ENCODE results near the gene SNRPA.
"Not testable (repeated sequence)": the region's sequence is repeated elsewhere in the genome, so short reads cannot be mapped to it uniquely, and the experiment has no call there.

The SNRPA gene

DNA sequence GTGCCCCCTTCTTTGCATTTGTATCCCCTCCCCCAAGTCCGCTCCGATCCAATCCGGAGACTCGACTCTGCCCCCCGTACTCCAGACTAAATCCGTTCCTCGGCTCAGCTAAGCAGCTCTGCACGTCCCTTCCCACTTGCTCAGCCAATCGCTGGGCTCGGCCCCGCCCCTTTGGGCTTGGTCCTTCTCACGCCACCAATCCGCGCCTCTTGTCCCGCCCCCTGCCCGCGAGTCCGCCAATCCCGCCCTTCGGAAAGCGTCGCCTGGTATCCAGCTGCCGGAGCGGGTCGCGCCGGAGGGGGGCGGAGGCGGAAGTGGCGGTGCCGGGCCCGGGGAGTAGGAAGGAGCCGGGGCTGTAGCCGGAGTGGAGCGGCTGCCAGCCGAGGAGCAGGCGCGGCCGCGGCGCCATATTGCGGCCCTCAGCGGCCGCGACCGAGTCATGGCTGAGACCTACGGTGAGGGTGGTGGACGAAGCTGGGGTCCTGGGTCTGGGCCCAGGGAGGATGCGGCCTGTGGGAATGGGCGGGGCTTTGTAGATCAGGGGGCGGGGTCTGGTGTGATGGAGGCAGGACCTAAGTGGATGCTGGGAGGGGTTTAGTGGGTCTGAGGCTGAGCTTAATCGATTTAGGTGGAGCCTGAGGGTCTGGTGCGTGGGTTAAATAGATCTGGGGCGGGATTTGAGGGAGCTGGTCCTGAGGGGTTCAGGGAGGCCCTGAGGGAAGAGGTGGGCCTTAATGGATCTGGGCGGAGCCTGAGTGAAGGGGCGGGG lies 27.1 kb downstream of the SNRPA start, which contains the start of gene RAB4B:
TSS of gene RAB4B (plus strand) at position 311 of the 769 bp plus-strand sequence. CDS start at position 440, 129 bp downstream.
- DNase-seq, result peak; percentile 91 to 98

DNA sequence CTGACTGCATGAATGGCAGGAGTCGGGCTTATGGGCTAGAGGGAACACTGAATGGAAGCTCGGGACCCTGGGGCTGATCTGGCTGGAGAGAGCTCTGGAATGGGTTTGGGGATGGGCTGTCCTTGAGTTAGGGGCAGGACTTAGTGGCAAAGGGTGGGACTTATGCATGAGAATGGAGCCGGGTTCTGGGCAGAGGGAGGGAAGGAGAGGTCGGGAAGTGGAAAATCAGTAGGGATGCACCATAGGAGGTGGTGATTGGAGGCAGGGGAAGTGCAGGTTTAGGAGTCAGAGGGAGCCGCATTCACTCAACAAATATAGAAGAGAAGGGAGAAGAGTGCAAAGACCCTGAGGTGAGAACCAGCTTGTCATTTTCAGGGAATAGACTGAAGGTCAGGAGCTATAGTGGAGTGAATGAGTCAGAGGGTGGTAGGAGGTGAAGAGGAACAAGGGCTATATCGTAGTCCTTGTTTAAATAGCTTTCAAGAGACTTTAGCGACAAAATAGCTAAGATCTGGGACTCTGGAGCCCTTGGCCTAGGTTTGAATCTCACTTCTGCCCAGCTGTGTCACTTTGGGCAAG lies 27.8 kb downstream of the SNRPA start:
- DNase-seq, result no peak

DNA sequence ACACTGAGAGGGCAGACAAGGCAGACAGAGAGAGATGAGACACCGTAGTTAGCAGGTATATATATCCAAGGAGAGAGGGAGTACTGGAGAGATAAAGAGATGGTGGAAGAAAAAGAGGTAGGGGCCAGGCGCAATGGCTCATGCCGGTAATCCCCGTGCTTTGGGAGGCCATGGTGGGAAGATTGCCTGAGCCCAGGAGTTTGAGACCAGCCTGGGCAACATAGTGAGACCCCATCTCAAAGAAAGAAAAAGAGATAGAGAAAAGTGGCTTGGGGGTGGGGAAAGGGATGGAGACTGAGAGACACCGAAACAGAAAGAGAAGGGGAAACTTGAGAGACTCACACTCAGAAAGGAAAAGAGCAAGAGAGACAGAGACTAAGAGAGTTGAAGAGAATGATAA lies 29.6 kb downstream of the SNRPA start:
- no peak for DNase-seq

DNA sequence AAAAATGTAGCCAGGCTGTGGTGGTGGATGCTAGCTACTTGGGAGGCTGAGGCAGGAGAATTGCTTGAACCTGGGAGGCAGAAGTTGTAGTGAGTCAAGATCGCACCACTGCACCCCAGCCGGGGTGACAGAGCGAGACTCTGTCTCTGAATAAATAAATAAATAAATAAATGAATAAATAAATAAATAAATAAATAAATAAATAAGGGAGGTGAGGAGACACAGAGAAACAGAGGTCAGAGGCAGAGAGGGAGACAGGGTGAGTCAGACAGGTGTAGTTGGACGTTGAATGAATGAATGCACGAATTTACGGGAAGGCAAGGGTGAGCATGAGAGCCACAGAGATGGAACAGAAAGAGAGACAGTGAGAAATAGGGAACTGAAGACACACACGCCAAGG lies 30.1 kb downstream of the SNRPA start:
- no peak for DNase-seq

DNA sequence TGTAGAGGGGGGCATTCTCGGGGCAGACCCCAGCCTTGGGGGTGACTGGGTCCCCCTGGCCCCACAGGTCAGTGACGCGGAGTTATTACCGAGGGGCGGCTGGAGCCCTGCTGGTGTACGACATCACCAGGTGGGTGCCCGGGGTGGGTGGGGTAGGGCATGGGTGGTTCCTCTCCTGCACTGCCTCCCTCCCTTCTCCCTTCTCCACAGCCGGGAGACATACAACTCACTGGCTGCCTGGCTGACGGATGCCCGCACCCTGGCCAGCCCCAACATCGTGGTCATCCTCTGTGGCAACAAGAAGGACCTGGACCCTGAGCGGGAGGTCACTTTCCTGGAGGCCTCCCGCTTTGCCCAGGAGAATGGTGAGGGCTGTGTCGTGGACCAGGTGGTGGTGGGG lies 32.7 kb downstream of the SNRPA start:
- DNase-seq, result no peak

DNA sequence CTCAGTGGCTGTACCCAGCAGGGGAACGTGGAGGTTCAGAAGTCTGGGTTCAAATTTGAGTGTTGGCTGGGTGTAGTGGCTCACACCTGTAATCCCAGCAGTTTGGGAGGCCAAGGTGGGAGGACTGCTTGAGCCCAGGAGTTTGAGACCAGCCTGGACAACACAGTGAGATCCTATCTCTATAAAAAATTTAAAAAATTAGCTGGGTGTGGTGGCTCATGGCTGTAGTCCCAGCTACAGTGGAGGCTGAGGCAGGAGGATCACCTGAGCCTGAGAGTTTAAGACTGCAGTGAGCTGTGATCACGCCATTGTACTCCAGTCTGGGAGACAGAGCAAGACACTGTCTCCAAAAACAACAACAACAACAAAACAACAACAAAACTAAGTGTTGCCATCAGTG lies 33.1 kb downstream of the SNRPA start:
- DNase-seq, result not testable (repeated sequence)

DNA sequence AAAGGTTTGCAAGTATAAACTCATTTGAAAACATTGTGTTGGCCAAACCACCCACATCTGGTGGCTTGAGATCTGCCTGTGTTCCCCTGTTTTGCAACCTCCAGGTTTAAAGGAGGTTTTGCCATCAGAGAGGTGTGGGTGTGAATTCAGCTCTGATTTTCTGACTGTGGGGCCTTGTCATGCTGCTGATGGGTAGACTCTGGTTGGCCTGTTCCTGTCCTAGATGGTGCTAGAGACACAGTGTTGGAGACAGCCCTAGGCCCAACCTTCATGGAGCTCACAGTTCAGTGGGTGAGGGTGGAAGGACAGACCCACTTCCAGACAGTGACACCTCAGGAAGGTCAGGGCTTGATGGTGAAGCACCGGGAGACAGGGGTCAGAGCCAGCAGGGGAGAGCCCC lies 34.5 kb downstream of the SNRPA start:
- DNase-seq, result no peak

DNA sequence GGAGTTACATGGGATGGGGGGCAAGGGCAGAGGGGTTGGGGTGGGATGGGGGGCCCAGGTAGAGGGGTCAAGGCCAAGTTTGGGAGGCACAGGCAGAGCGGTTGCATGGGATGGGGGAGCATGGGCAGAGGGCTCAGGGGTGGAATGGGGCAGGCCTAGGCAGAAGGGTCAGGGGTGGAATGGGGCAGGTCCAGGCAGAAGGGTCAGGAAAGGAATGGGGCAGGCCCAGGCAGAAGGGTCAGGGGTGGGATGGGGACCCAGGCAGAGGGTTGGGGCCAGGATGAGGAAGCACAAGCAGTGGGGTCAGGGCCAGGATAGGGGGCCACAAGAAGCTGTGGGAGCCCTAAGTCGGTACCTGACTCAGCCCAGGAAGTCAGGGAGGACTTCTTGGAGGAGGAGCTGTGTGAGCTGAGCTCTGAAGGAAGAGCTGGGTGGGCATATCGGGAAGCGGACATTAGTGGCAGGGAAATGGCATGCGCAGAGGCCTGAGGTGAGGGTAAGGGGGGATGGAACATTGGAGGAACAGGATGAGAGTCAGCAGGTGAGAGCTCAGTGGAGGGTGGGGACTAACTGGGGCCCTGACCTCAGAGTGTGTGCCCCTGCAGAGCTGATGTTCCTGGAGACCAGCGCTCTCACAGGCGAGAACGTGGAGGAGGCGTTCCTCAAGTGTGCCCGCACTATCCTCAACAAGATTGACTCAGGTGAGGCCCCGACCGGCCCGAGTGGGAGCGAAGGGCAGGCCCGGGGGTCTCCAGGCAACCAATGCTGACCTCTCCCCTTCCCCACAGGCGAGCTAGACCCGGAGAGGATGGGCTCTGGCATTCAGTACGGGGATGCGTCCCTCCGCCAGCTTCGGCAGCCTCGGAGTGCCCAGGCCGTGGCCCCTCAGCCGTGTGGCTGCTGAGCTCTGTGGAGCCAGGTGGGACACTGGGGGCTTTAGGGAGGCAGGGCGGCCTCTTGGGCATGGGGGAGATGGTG lies 35.3 kb downstream of the SNRPA start:
- DNase-seq, result no peak

DNA sequence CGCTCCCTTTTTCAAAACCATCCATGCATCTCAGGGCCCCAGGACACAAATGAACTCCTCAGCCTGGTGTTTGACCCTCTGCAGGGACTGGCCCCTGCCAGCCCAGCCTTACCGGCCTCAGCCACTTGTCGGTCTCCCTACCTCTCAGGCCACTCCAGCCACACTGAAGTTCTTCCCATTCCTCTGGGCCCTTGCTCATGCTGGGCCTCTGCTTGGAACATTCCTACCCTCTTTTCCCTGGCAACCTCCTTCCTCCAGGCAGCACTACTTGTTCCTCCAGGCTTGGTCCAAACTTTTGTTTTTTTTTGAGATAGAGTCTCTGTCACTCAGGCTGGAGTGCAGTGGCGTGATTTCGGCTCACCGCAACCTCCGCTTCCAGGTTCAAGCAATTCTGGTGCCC lies 40.3 kb downstream of the SNRPA start:
- DNase-seq, result no peak

DNA sequence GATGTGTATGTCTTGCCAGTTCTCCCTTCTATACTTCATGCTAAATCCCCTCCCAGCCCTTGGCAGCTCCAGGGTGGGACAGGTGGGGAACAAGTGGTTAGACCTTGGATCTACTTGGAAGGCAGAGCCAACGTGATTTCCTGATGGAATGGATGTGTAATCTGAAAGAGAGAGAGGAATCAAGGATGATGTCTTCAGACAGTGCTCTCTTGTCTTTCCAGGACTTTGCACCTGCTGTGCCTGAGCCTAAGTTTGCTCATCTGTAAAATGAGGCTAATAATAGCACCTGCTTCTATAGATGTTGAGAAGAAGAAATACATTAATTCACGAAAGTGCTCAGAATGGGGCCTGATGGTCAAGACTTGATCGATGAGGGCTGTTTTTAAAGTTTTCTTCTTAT lies 41.0 kb downstream of the SNRPA start:
- no peak for DNase-seq

DNA sequence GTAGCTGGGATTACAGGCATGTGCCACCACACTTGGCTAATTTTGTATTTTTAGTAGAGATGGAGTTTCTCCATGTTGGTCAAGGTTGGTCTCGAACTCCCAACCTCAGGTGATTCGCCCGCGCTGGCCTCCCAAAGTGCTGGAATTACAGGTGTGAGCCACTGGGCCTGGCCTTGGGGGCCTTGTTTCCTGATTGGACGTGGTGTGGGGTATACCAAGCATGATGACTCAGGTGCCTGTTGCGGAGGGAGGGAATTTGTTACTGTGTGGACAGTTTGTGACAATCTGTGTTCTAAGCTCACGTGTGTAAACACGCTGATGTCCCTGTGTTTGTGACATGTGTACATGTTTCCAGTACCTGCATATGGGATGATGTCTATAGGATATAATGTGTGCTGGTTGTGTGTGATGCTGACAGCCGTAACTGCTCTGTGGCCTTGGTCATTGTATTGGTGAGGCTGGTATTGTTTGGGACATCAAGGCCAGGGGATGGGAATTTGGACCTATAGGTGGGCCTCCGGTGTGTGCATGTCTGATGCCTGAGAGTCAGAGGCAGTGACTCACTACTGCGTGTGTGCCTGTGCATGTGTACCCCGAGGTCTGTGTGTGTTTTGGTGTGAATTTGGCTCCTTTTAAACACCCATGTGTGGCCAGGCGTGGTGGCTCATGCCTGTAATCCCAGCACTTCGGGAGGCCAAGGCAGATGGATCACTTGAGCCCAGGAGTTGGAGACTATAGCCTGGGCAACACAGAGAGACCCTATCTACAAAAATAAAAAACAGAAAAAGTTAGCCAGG lies 46.4 kb downstream of the SNRPA start:
- DNase-seq, result no peak

DNA sequence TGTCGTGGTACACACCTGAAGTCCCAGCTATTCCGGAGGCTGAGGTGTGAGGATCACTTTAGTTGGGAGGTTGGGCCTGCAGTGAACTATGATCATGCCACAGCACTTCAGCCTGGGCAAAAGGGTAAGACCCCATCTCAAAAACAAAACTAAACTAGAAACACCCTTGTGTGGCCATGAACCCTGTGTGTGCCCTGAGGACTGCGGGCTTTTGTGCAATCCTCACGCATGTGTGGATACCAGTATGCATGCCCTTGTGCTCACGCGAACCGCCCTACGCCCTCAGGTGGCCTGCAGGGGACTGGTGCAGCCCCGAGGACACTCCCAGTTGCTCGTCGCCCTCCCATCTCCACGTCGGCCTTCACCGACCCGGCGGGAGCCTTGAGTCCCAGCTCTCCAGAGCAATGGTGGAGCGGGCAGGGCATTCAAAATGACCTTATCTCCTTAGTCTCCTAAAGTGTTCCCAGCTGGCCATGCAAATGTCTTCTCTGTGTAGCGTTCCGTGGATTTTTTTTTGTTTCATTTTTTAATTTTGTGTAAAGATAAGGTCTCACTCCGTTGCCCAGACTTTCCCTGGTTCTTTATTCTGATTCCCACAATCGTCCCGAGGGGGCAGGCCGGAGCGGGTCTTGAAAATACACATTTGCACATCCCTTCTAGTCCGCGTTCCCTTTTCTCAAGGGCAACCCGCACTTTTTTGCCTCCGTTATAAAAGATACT lies 47.1 kb downstream of the SNRPA start:
- peak; percentile 10 to 40 for DNase-seq

DNA sequence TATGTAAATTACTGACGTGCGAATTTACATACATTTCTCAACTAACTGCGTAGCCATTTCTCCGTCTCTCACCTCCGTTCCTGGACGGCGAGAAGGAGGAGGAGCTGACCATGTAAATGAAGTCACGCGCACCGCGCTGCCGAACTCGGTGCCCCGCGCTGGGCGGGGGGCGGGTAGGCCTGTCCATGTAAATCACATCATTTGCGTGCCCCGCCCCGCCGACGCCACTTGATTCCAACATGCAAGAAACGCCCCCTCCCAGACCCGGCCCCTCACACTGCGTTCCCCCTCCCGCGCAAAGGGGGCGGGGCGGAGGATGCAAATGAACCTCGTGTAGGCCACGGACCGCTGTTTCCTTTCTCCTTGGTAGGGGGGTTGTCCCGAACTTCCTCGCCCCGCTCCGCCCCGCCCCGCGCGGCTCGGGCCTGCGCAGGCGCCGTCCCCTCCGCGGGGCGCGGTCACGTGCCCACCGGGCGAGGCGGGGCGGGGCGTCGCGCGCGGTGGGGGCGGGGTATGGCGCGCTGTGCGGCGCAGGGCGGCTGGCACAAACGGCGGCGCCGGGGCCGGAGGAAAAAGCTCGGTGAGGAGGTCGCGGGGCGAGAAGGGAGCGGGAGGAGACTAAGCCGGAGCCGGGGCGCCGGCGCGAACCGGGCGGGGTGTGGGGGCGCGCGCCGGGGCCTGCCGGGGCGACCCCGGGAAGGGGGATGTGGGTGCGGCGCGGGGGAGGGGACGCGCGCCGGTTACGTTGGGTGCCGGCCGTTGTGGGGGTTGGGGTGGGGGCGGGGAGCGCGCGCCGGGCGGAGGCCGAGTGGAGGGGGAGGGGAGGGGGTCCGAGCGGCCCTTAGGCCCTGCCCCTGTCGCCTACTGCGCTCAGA lies 47.9 kb downstream of the SNRPA start, which contains the start of gene EGLN2:
TSS of gene EGLN2 (plus strand) at position 509 of the 875 bp plus-strand sequence. CDS start 1,382 bp downstream, outside the sequence.
- peak; percentile 93 to 94 for DNase-seq

DNA sequence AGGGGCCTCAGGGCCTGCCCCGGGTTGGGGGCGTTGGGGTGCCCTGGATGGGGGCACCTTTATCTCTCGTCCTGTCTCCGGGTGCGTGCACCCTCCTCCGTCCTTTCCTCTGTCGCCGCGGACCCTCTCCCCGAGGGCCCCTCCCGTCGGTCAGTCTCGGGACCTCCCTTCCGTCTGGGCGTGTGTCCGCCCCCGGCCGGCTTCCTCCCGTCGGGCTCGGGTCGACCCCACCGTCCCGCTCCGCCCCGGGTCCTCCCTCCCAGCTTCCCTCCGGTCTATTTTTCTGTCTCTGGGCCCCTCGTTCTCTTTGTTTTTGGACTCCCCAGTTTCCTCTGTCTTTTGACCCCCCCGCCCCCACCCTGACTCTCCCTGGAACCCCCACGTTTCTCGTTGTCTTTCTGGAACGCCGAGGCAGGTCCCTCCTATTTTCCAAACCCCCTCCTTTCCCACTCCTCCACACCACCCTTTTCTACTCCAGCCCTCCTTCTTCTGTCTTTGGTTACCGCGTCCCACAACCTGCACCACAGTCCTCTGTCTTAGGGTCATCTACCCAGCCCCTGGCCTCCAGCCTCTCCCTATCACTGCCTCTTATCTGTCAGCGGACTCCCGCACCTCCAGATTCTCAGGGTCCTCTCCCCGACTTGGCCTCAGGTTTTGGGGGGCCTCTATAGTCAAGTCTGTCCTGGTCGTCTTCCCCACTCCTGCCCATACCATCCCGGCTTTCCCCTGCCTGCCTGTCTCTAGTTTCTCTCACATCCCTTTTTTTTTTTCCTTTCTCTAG lies 48.7 kb downstream of the SNRPA start:
- DNase-seq, result no peak

DNA sequence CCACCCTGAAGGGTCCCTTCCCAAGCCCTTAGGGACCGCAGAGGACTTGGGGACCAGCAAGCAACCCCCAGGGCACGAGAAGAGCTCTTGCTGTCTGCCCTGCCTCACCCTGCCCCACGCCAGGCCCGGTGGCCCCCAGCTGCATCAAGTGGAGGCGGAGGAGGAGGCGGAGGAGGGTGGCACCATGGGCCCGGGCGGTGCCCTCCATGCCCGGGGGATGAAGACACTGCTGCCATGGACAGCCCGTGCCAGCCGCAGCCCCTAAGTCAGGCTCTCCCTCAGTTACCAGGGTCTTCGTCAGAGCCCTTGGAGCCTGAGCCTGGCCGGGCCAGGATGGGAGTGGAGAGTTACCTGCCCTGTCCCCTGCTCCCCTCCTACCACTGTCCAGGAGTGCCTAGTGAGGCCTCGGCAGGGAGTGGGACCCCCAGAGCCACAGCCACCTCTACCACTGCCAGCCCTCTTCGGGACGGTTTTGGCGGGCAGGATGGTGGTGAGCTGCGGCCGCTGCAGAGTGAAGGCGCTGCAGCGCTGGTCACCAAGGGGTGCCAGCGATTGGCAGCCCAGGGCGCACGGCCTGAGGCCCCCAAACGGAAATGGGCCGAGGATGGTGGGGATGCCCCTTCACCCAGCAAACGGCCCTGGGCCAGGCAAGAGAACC lies 49.5 kb downstream of the SNRPA start:
- no peak for DNase-seq

DNA sequence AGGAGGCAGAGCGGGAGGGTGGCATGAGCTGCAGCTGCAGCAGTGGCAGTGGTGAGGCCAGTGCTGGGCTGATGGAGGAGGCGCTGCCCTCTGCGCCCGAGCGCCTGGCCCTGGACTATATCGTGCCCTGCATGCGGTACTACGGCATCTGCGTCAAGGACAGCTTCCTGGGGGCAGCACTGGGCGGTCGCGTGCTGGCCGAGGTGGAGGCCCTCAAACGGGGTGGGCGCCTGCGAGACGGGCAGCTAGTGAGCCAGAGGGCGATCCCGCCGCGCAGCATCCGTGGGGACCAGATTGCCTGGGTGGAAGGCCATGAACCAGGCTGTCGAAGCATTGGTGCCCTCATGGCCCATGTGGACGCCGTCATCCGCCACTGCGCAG lies 50.0 kb downstream of the SNRPA start:
- no peak for DNase-seq

DNA sequence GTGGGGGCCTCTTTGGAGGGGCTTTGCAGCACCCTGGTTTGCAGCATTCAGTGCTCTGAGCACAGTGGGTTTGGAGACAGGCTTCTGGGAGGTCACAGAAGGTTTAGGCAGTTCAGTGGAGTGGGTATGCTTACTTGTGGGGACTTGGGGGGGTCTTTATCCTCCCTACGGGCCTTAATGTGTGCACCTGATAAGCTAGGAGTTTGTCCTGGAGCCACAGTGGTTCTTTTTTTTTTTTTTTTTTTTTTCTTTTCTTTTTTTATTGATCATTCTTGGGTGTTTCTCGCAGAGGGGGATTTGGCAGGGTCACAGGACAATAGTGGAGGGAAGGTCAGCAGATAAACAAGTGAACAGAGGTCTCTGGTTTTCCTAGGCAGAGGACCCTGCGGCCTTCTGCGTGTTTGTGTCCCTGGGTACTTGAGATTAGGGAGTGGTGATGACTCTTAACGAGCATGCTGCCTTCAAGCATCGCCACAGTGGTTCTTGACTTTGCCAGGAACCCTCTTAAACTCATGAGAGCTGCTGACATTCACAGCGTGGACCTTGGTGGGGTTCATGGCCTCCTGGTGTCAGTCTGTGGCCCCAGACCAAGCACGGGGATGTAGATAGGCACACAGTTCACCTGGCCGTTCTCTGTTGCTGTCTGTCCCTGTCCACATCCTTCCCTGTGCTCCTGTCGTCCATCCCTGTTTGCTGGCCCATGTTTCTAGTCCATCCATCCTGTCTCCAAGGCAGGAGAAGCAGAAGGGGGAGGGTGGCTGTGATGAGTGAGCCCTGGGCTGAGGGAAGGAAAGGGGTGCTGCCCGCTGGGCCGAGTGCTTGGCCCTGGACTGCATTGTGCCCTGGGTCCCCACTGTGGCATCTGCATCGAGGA lies 50.7 kb downstream of the SNRPA start:
- no peak for DNase-seq
